ENCODE measurements around the gene TBX4. TPM values are rescaled to one million over a fixed set of nuclear protein-coding genes. Genes with fewer than 3 reads are reported as not detected.

Gene TBX4
- total RNA-seq, 4 donors from 2014 or later: not detected

DNA sequence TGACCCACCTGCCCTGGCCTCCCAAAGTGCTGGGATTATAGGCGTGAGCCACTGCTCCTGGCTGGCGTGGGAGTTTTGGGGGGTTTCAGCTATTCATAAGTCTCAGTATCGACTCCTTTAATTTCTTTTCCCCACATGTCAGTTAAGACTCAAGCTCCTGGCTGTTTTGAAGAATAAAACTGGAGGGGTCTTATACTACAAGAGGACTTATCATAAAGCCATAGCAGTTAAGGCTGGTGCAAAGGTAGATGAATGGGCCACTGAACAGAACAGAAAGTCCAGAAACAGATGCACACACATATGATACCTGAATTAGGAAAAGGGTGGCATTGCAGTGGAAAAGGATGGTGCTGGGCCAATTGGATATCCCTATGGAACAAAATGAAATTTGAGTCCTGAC, 47.4 kb downstream of the TBX4 start:
- no peak for ATAC-seq (ENCODE audit: low FRiP score)
- TF ChIP-seq, protein P1, sequence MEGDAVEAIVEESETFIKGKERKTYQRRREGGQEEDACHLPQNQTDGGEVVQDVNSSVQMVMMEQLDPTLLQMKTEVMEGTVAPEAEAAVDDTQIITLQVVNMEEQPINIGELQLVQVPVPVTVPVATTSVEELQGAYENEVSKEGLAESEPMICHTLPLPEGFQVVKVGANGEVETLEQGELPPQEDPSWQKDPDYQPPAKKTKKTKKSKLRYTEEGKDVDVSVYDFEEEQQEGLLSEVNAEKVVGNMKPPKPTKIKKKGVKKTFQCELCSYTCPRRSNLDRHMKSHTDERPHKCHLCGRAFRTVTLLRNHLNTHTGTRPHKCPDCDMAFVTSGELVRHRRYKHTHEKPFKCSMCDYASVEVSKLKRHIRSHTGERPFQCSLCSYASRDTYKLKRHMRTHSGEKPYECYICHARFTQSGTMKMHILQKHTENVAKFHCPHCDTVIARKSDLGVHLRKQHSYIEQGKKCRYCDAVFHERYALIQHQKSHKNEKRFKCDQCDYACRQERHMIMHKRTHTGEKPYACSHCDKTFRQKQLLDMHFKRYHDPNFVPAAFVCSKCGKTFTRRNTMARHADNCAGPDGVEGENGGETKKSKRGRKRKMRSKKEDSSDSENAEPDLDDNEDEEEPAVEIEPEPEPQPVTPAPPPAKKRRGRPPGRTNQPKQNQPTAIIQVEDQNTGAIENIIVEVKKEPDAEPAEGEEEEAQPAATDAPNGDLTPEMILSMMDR (IDR thresholded peaks at IDR 0.05): no peak
- no peak for DNase-seq (ENCODE audit: low spot score)

DNA sequence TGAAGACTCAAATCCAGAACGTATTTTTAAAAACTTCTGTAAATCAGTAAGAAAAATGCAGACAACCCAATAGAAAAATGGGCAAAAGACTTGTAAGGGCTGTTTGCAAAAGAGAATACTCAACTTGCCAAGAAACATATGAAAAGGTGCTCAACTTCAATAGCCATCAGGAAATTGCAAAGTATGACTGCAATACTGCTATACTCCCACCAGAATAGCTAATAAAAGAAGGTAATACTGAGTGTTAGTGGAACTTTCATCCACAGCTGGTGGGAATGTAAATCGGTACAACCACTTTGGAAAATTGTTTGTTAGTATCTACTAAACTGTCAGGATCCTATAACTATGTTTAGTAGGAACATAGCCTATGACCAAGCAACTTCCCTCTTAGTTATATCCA, 48.1 kb downstream of the TBX4 start:
- no peak for DNase-seq (ENCODE audit: low spot score)
- TF ChIP-seq, protein P1 (IDR thresholded peaks at IDR 0.05): no peak

DNA sequence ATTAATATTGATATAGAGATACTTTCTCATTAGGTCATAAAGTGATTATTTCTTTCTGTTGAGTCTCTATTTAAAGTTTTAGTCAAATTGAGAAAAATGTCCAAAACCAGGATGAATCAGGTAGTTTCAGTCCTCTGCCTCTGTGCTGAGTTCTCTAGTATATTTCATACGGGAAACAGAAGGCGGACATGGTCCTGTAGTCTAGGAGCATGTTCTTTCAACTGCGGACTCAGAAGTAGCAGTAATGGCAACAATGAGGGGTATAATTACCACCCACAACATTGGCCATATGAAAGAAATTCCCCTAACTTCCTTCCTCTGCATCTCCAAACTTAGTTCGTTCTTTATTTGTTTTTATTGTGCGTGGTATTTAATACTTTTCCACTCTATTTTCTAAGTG, 50.1 kb downstream of the TBX4 start:
- TF ChIP-seq, protein P1 (IDR thresholded peaks at IDR 0.05): no peak
- DNase-seq (ENCODE audit: low spot score) (no peak), ATAC-seq (ENCODE audit: low FRiP score) (no peak)

More for the DNA sequence above, 48.1 kb downstream of the TBX4 start:
- no peak for ATAC-seq (ENCODE audit: low FRiP score)

DNA sequence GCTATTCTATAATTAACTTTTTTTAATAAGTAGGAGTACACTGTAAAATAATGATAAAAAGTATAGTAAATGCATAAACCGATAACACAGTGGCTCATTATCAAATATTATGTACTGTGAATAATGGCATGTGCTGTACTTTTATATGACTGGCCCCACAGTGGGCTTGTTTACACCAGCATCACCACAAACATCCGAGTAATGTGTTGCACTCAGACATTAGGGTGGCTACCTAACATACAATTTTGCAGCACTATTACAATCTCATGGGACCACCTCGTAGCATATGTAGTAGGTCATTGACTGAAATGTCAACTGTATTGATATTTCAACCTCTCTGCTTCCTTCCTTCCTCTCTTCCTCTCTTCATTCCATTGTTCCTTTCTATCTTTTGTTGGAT, 51.7 kb downstream of the TBX4 start:
- no peak for DNase-seq (ENCODE audit: low spot score)
- TF ChIP-seq, protein P1 (IDR thresholded peaks at IDR 0.05): no peak
- no peak for ATAC-seq (ENCODE audit: low FRiP score)

DNA sequence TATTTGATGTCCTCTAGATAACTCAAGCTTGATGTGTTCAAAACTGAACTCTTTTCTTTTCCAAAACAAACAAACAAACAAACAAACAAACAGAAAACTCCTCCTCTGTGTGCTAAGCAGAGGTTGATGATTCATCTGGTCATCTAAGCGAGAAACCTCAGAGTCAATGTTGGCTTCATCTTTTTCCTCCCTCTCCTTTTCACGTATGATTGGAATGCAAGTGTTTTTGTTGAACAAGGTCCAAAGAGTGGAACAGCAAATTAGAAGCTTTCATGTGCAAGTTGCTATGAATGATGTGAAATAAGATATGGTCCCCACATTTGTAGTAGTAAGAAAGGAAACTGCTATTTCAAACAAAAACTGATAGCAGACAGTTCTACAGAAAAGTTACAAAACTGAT, 52.5 kb downstream of the TBX4 start:
- DNase-seq (ENCODE audit: low spot score) (no peak), ATAC-seq (ENCODE audit: low FRiP score) (no peak)
- TF ChIP-seq, protein P1 (IDR thresholded peaks at IDR 0.05): no peak

DNA sequence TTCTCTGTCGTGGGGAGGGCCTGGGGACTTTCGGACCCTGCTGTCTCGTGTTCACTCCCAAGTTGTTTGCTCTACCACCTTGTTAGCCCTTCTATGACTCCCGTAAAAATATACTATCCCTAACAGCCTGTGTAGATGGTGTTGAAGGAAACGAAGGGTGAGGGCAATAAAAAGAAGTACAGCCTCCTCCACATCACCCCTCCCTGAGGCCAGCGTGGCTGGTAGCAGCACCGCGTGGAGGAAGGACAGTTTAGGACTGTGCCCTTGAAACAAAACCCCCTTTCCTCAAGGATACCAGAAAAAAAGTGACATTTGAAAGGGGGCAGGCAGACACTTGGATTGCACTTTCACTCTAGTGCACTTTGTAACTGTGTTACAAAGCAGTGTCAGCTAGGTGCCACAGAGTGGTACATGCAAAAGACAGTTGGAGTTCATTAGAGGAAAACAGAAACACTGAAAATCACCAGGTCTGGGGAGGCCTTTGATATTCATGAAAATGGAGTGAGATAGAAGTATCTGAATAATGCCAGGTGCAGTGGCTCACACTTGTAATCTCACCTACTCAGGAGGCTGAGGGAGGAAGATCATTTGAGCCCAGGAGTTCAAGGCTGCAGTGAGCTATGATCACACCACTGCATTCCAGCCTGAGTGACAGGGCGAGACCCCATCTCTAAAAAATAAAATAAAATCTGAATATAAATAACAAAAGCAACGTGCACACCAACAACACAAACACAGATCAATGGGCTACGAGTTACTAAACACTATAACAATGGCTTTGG, 53.8 kb downstream of the TBX4 start:
- DNase-seq (ENCODE audit: low spot score): no peak
- TF ChIP-seq, protein P1 (IDR thresholded peaks at IDR 0.05): no peak
- no peak for ATAC-seq (ENCODE audit: low FRiP score)

DNA sequence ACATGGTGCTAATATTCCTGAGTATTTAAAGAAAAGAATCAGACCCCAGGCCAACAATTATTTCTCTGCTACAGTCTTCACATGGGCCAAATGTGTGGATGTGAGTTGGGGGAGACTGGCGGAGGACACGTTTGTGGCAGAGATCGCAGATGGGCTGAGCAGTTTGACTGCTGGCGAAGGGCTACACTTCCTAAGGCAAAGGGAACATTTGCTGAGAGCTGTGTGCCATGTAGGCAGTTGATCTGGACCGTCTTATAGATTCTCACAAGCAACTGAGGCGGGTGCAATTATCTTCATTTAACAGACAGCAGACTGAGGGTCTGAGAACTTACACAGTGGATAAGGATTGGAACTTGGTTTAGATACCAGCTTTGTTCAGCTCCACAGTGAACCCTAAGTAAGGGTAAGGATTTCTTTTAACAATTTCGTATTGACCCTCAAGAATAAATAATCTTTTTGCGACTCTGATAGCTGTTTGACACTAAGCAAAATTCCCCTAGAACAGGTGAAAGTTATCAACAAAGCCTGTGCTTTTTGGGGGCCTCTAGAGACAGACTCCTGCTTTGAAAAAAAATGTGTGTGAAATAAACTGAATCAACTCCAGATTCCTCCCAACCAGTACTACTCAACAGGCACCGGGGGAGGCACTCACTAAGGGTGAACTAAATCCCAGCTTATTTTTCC, 55.3 kb downstream of the TBX4 start:
- TF ChIP-seq, protein P1 (IDR thresholded peaks at IDR 0.05): no peak
- no peak for DNase-seq (ENCODE audit: low spot score)
- no peak for ATAC-seq (ENCODE audit: low FRiP score)
